HUES48 (cell line): Measurements from ENCODE around the gene TSPAN14.
"Not testable (repeated sequence)": the region's sequence is repeated elsewhere in the genome, so short reads cannot be mapped to it uniquely, and the experiment has no call there.

ENCODE experiments used
- H3K27ac ChIP-seq: one replicate; pipeline ENCODE4 v1.7.0; 2013; ENCODE audit warnings: low read depth, low read length, inconsistent platforms
- H3K27me3 ChIP-seq: 2 replicates; pipeline ENCODE4 v1.6.1; 2013; ENCODE audit warnings: mild to moderate bottlenecking, low read length; ENCODE audit not compliant: control insufficient read depth, insufficient read depth
- H3K36me3 ChIP-seq: 2 replicates; pipeline ENCODE4 v1.6.1; 2013; ENCODE audit warnings: low read length; ENCODE audit not compliant: control insufficient read depth, insufficient read depth
- H3K4me1 ChIP-seq: 2 replicates; pipeline ENCODE4 v1.6.1; 2013; ENCODE audit warnings: mild to moderate bottlenecking, low read length; ENCODE audit not compliant: control insufficient read depth, insufficient read depth
- H3K4me3 ChIP-seq: 2 replicates; pipeline ENCODE4 v1.5.1; 2013; ENCODE audit warnings: mild to moderate bottlenecking, low read depth, low read length
- H3K9ac ChIP-seq: 2 replicates; pipeline ENCODE4 v1.6.1; 2013; ENCODE audit warnings: mild to moderate bottlenecking, low read depth, low read length, moderate library complexity
- H3K9me3 ChIP-seq: 2 replicates; pipeline ENCODE4 v1.6.1; 2013; ENCODE audit warnings: low read length; ENCODE audit not compliant: control insufficient read depth, insufficient read depth

The TSPAN14 gene

GRCh38 chr10:80540136-80540535 lies 86.0 kb downstream of the TSPAN14 start:
- Histone ChIP-seq H3K9ac (no peak overlapping the region), H3K27me3 (0 out of 2 replicates have a peak, but pooled peaks cover 2% of the 10 kb centered on the region), H3K36me3 (no peaks in the 10 kb centered on the region), H3K27ac (no peak overlapping the region), H3K4me3 (no peak overlapping the region), H3K4me1 (no peaks in the 10 kb centered on the region), H3K9me3 (no peaks in the 10 kb centered on the region)

GRCh38 chr10:80540618-80540980 lies 86.5 kb downstream of the TSPAN14 start:
- Histone ChIP-seq H3K4me1 (no peaks in the 10 kb centered on the region), H3K36me3 (no peaks in the 10 kb centered on the region), H3K27ac (no peak overlapping the region), H3K9ac (no peak overlapping the region), H3K27me3 (0 out of 2 replicates have a peak, but pooled peaks cover 2% of the 10 kb centered on the region), H3K9me3 (no peaks in the 10 kb centered on the region), H3K4me3 (no peak overlapping the region)

- H3K36me3 ChIP-seq: no peaks in the 10 kb centered on the region
- no peak overlapping the region for H3K4me3 ChIP-seq
- no peak overlapping the region for H3K9ac ChIP-seq
- no peaks in the 10 kb centered on the region for H3K9me3 ChIP-seq
- H3K27me3 ChIP-seq: 0 out of 2 replicates have a peak, but pooled peaks cover 2% of the 10 kb centered on the region
- H3K4me1 ChIP-seq: no peaks in the 10 kb centered on the region
- no peak overlapping the region for H3K27ac ChIP-seq
These were observed 87.1 kb downstream of the TSPAN14 start for GRCh38 chr10:80540981-80541750.

GRCh38 chr10:80542053-80542452 lies 87.9 kb downstream of the TSPAN14 start:
- no peaks in the 10 kb centered on the region for H3K36me3 ChIP-seq
- H3K27ac ChIP-seq: no peak overlapping the region
- H3K9ac ChIP-seq: no peak overlapping the region
- H3K9me3 ChIP-seq: no peaks in the 10 kb centered on the region
- no peaks in the 10 kb centered on the region for H3K27me3 ChIP-seq
- no peak overlapping the region for H3K4me3 ChIP-seq
- H3K4me1 ChIP-seq: no peaks in the 10 kb centered on the region

GRCh38 chr10:80542652-80543318 lies 88.7 kb downstream of the TSPAN14 start:
- Histone ChIP-seq H3K27me3 (no peaks in the 10 kb centered on the region), H3K4me1 (no peaks in the 10 kb centered on the region), H3K27ac (no peak overlapping the region), H3K9ac (no peak overlapping the region), H3K4me3 (no peak overlapping the region), H3K9me3 (no peaks in the 10 kb centered on the region), H3K36me3 (no peaks in the 10 kb centered on the region)

GRCh38 chr10:80543319-80543672 lies 89.2 kb downstream of the TSPAN14 start:
- H3K9me3 ChIP-seq, H3K27ac ChIP-seq, H3K9ac ChIP-seq, H3K36me3 ChIP-seq, H3K4me3 ChIP-seq, H3K4me1 ChIP-seq, H3K27me3 ChIP-seq: not testable (repeated sequence)

GRCh38 chr10:80544316-80544953 lies 90.3 kb downstream of the TSPAN14 start:
- Histone ChIP-seq H3K9ac (no peak overlapping the region), H3K27me3 (no peaks in the 10 kb centered on the region), H3K9me3 (no peaks in the 10 kb centered on the region), H3K27ac (no peak overlapping the region), H3K4me3 (no peak overlapping the region), H3K4me1 (no peaks in the 10 kb centered on the region), H3K36me3 (no peaks in the 10 kb centered on the region)

- H3K9me3 ChIP-seq: no peaks in the 10 kb centered on the region
- no peak overlapping the region for H3K27ac ChIP-seq
- H3K4me3 ChIP-seq: no peak overlapping the region
- no peaks in the 10 kb centered on the region for H3K4me1 ChIP-seq
- H3K36me3 ChIP-seq: no peaks in the 10 kb centered on the region
- no peak overlapping the region for H3K9ac ChIP-seq
- H3K27me3 ChIP-seq: no peaks in the 10 kb centered on the region
These were observed 91.3 kb downstream of the TSPAN14 start for GRCh38 chr10:80545258-80545881.

GRCh38 chr10:80552151-80552646 lies 98.1 kb downstream of the TSPAN14 start:
- Histone ChIP-seq H3K4me3 (no peak overlapping the region), H3K27me3 (no peaks in the 10 kb centered on the region), H3K4me1 (0 out of 2 replicates have a peak, but pooled peaks cover 9% of the 10 kb centered on the region), H3K9me3 (no peaks in the 10 kb centered on the region), H3K27ac (no peak overlapping the region), H3K9ac (no peak overlapping the region), H3K36me3 (no peaks in the 10 kb centered on the region)

- no peak overlapping the region for H3K9ac ChIP-seq
- H3K9me3 ChIP-seq: no peaks in the 10 kb centered on the region
- H3K36me3 ChIP-seq: no peaks in the 10 kb centered on the region
- H3K27me3 ChIP-seq: no peaks in the 10 kb centered on the region
- no peak overlapping the region for H3K27ac ChIP-seq
- 0 out of 2 replicates have a peak, but pooled peaks cover 9% of the 10 kb centered on the region for H3K4me1 ChIP-seq
- H3K4me3 ChIP-seq: no peak overlapping the region
These were observed 99.3 kb downstream of the TSPAN14 start for GRCh38 chr10:80553436-80553835.
